K562 (cell line): ENCODE data around the gene REEP2. TPM values are rescaled to one million over a fixed set of nuclear protein-coding genes. Genes with fewer than 3 reads are reported as not detected.

Experiments
- ARID2 ChIP-seq: fragments of 450-650 bp; IDR thresholded peaks from 2 replicates; pipeline ENCODE4 v1.6.1; 2017; ENCODE audit warnings: antibody characterized with exemption, mild to moderate bottlenecking
- HDAC6 ChIP-seq: IDR thresholded peaks from 2 replicates; pipeline ENCODE4 v1.6.1; 2012; ENCODE audit warnings: low read depth, mild to moderate bottlenecking, control low read depth, inconsistent platforms, low read length, moderate library complexity
- MCM7 ChIP-seq, 2 experiments: fragments of 450-650 bp; IDR thresholded peaks; 2 replicates each; pipeline ENCODE4 v1.6.1; 2016 to 2018
- NR2F6 ChIP-seq: fragments of 450-650 bp; formaldehyde crosslinking; IDR thresholded peaks from 2 replicates; pipeline ENCODE4 v1.4.0; 2020; ENCODE audit warnings: mild to moderate bottlenecking
- RNF2 ChIP-seq: sonication (generic); IDR thresholded peaks from 2 replicates; pipeline ENCODE4 v1.6.1; 2016
- SMARCA5 ChIP-seq: fragments of 450-650 bp; IDR thresholded peaks from 2 replicates; pipeline ENCODE4 v1.6.1; 2016
- STAT5B ChIP-seq: fragments of 250-450 bp; sonication (Bioruptor Pico); IDR thresholded peaks from 2 replicates; pipeline ENCODE4 v1.8.0; 2021; ENCODE audit warnings: mild to moderate bottlenecking, inconsistent platforms
- TAF9B ChIP-seq: fragments of 450-650 bp; IDR thresholded peaks from 2 replicates; pipeline ENCODE4 v1.6.1; 2018; ENCODE audit warnings: mild to moderate bottlenecking; ENCODE audit not compliant: partially characterized antibody
- TSC22D4 ChIP-seq: fragments of 450-650 bp; IDR thresholded peaks from 2 replicates; pipeline ENCODE4 v1.6.1; 2016; ENCODE audit warnings: missing genetic modification characterization, missing biosample characterization, control low read depth
- ZKSCAN8 ChIP-seq: fragments of 200-800 bp; sonication (Bioruptor generic); IDR thresholded peaks from 2 replicates; pipeline ENCODE4 v1.6.1; 2016; ENCODE audit warnings: missing genetic modification characterization, missing compliant biosample characterization
- ZNF436 ChIP-seq: fragments of 250-450, 450-650 bp; sonication (Bioruptor Pico); formaldehyde crosslinking; IDR thresholded peaks from 2 replicates; pipeline ENCODE4 v1.7.0; 2020; ENCODE audit warnings: mild to moderate bottlenecking
- ZNF609 ChIP-seq: sonication (generic); formaldehyde crosslinking; IDR thresholded peaks from 2 replicates; pipeline ENCODE4 v1.8.1; 2023; ENCODE audit warnings: missing genetic modification reagents, mild to moderate bottlenecking, borderline replicate concordance
- ZSCAN32 ChIP-seq: fragments of 450-650 bp; formaldehyde crosslinking; IDR thresholded peaks from 2 replicates; pipeline ENCODE4 v1.4.0; 2020; ENCODE audit warnings: mild to moderate bottlenecking, moderate library complexity
- polyA plus RNA-seq, 8 experiments: library from polyadenylated mRNA; depleted of rRNA in 4 of 8; stranded (reverse) in 5 of 8; unstranded in 3 of 8; fragments of >200 nt; fragmentation: Nextera tagmentation in 2 of 8; fragmentation: Illumina TruSeq in 1 of 8; extraction: Ambion mirVana in 2 of 8; extraction: Trizol in 1 of 8; gene quantifications; 2 replicates each; pipeline versions ENCODE4 v1.2.1 to v1.2.3, GENCODE V29; 2011 to 2014; ENCODE audit warnings: inconsistent platforms in 1 of 8, missing spikeins in 1 of 8
- total RNA-seq, 7 experiments: library from RNA; depleted of rRNA in 6 of 7; stranded (reverse); fragments of >200 nt in 6 of 7; fragmentation: Illumina TruSeq in 2 of 7; extraction: Trizol in 2 of 7; gene quantifications; 2 replicates each; pipeline versions ENCODE4 v1.2.1 to v1.2.3, GENCODE V29; 2011 to 2021; ENCODE audit warnings: low replicate concordance in 1 of 7
- TF ChIP-seq, protein P1 (sequence below): fragments of 450-650 bp; IDR thresholded peaks from 2 replicates; pipeline ENCODE4 v1.6.1; 2018; ENCODE audit not compliant: partially characterized antibody
- TF ChIP-seq, protein P2 (sequence below): IDR thresholded peaks from 2 replicates; pipeline ENCODE4 v1.6.1; 2016; ENCODE audit warnings: missing genetic modification characterization, missing compliant biosample characterization
- TF ChIP-seq, protein P3 (sequence below): sonication (generic); formaldehyde crosslinking; IDR thresholded peaks from 2 replicates; pipeline ENCODE4 v1.8.1; 2022; ENCODE audit warnings: missing genetic modification reagents

REEP2 gene
- total and polyA plus RNA-seq, 9 of the 15 experiments (the other 6 are each of a cell fraction or from before 2014, with no cell fraction given), result 0.03 to 1.1 (median 0.12) TPM; not detected in 1

- TF ChIP-seq, protein P1, sequence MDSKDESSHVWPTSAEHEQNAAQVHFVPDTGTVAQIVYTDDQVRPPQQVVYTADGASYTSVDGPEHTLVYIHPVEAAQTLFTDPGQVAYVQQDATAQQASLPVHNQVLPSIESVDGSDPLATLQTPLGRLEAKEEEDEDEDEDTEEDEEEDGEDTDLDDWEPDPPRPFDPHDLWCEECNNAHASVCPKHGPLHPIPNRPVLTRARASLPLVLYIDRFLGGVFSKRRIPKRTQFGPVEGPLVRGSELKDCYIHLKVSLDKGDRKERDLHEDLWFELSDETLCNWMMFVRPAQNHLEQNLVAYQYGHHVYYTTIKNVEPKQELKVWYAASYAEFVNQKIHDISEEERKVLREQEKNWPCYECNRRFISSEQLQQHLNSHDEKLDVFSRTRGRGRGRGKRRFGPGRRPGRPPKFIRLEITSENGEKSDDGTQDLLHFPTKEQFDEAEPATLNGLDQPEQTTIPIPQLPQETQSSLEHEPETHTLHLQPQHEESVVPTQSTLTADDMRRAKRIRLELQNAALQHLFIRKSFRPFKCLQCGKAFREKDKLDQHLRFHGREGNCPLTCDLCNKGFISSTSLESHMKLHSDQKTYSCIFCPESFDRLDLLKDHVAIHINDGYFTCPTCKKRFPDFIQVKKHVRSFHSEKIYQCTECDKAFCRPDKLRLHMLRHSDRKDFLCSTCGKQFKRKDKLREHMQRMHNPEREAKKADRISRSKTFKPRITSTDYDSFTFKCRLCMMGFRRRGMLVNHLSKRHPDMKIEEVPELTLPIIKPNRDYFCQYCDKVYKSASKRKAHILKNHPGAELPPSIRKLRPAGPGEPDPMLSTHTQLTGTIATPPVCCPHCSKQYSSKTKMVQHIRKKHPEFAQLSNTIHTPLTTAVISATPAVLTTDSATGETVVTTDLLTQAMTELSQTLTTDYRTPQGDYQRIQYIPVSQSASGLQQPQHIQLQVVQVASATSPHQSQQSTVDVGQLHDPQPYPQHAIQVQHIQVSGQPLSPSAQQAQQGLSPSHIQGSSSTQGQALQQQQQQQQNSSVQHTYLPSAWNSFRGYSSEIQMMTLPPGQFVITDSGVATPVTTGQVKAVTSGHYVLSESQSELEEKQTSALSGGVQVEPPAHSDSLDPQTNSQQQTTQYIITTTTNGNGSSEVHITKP, result no peak
- TF ChIP-seq ZSCAN32 (CRISPR knock-in tag) (no peak), ZNF609 (peak; percentile 50; the same call in 1 of the 2 replicates), SMARCA5 (no peak), RNF2 (peak; percentile 83), HDAC6 (peak; percentile 47; the same call in 1 of the 2 replicates), STAT5B (no peak), TAF9B (no peak), MCM7 (IDR thresholded peaks at IDR 0.05) (no peak), NR2F6 (CRISPR knock-in tag) (no peak), ZNF436 (CRISPR knock-in tag) (no peak), ARID2 (no peak), ZKSCAN8 (CRISPR knock-in tag) (no peak), TSC22D4 (tag) (no peak)
- TF ChIP-seq, protein P2, sequence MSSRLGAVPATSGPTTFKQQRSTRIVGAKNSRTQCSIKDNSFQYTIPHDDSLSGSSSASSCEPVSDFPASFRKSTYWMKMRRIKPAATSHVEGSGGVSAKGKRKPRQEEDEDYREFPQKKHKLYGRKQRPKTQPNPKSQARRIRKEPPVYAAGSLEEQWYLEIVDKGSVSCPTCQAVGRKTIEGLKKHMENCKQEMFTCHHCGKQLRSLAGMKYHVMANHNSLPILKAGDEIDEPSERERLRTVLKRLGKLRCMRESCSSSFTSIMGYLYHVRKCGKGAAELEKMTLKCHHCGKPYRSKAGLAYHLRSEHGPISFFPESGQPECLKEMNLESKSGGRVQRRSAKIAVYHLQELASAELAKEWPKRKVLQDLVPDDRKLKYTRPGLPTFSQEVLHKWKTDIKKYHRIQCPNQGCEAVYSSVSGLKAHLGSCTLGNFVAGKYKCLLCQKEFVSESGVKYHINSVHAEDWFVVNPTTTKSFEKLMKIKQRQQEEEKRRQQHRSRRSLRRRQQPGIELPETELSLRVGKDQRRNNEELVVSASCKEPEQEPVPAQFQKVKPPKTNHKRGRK (tag), result no peak
- TF ChIP-seq, protein P3, sequence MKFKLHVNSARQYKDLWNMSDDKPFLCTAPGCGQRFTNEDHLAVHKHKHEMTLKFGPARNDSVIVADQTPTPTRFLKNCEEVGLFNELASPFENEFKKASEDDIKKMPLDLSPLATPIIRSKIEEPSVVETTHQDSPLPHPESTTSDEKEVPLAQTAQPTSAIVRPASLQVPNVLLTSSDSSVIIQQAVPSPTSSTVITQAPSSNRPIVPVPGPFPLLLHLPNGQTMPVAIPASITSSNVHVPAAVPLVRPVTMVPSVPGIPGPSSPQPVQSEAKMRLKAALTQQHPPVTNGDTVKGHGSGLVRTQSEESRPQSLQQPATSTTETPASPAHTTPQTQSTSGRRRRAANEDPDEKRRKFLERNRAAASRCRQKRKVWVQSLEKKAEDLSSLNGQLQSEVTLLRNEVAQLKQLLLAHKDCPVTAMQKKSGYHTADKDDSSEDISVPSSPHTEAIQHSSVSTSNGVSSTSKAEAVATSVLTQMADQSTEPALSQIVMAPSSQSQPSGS, result no peak
Observed at GRCh38 chr5:138465261-138466124, 26.6 kb downstream of the REEP2 start, which contains the start of gene EGR1 (continued).
